ENCODE data around the gene ZNF844. TPM values are rescaled to one million over a fixed set of nuclear protein-coding genes. Genes with fewer than 3 reads are reported as not detected.
"Not testable (repeated sequence)": the region's sequence is repeated elsewhere in the genome, so short reads cannot be mapped to it uniquely, and the experiment has no call there.

Gene ZNF844
- total and polyA plus RNA-seq, 3 donors from 2014 or later = 10.3 to 18.0 (median 15.7) TPM

GRCh38 chr19:12092956-12093355 lies 28.4 kb downstream of the ZNF844 start:
- peak overlapping the region; percentile 55 to 78 for H3K4me3 ChIP-seq
- no peaks in the 10 kb centered on the region for H3K36me3 ChIP-seq (ENCODE audit: low read depth, missing control alignments)
- 27 to 30% methylated on average over 10 of the region's 10 CpGs for WGBS, 2 donors
- H3K27ac ChIP-seq = peak overlapping the region in 1 of 2 donors; percentile 84
- no peak for TF ChIP-seq POLR2A (IDR thresholded peaks at IDR 0.05)
- TF ChIP-seq CTCF (IDR thresholded peaks at IDR 0.05) = no peak
- no peak for DNase-seq
- intact Hi-C loops (cut with DNase I; ENCODE audit: low total_unique reads) = no loop called here
- no peaks in the 10 kb centered on the region for H3K4me1 ChIP-seq
- H3K27me3 ChIP-seq = no peaks in the 10 kb centered on the region
- H3K9me3 ChIP-seq = no peaks in the 10 kb centered on the region

- no peak for DNase-seq
- no peaks in the 10 kb centered on the region for H3K27me3 ChIP-seq
- intact Hi-C loops (cut with DNase I; ENCODE audit: low total_unique reads) = no loop called here
- H3K27ac ChIP-seq = no peak overlapping the region
- no peaks in the 10 kb centered on the region for H3K36me3 ChIP-seq (ENCODE audit: low read depth, missing control alignments)
- 92 to 98% methylated on average over 3 of the region's 3 CpGs for WGBS, 2 donors
- H3K4me1 ChIP-seq = no peaks in the 10 kb centered on the region
- no peak for TF ChIP-seq CTCF (IDR thresholded peaks at IDR 0.05)
- no peak overlapping the region for H3K4me3 ChIP-seq
- H3K9me3 ChIP-seq = no peaks in the 10 kb centered on the region
Measured at GRCh38 chr19:12093777-12094176, 29.2 kb downstream of the ZNF844 start.

GRCh38 chr19:12095111-12095790 lies 30.7 kb downstream of the ZNF844 start:
- Histone ChIP-seq H3K9me3 (no peaks in the 10 kb centered on the region), H3K27ac (no peak overlapping the region), H3K27me3 (no peaks in the 10 kb centered on the region), H3K4me3 (no peak overlapping the region), H3K4me1 (no peaks in the 10 kb centered on the region), H3K36me3 (ENCODE audit: low read depth, missing control alignments) (no peaks in the 10 kb centered on the region)
- intact Hi-C loops (cut with DNase I; ENCODE audit: low total_unique reads) = no loop called here
- no peak for DNase-seq
- TF ChIP-seq CTCF (IDR thresholded peaks at IDR 0.05) (no peak), POLR2A (IDR thresholded peaks at IDR 0.05) (no peak)
- 96% methylated on average over 4 of the region's 4 CpGs for WGBS, 2 donors

- Histone ChIP-seq H3K4me3 (no peak overlapping the region), H3K36me3 (ENCODE audit: low read depth, missing control alignments) (no peaks in the 10 kb centered on the region), H3K9me3 (no peaks in the 10 kb centered on the region), H3K27ac (no peak overlapping the region), H3K4me1 (no peaks in the 10 kb centered on the region), H3K27me3 (no peaks in the 10 kb centered on the region)
- TF ChIP-seq CTCF (IDR thresholded peaks at IDR 0.05) (no peak), POLR2A (IDR thresholded peaks at IDR 0.05) (no peak)
- 94 to 98% methylated on average over 9 of the region's 9 CpGs for WGBS, 2 donors
- DNase-seq = no peak
- intact Hi-C loops (cut with DNase I; ENCODE audit: low total_unique reads) = no loop called here
Measured at GRCh38 chr19:12098040-12098439, 33.5 kb downstream of the ZNF844 start.

GRCh38 chr19:12103909-12104308 lies 39.4 kb downstream of the ZNF844 start:
- DNase-seq; H3K4me3 ChIP-seq; H3K27ac ChIP-seq; H3K27me3 ChIP-seq; H3K36me3 ChIP-seq (ENCODE audit: low read depth, missing control alignments); intact Hi-C loops (cut with DNase I; ENCODE audit: low total_unique reads); H3K4me1 ChIP-seq; H3K9me3 ChIP-seq: not testable (repeated sequence)
- 88 to 96% methylated on average over 4 of the region's 4 CpGs for WGBS, 2 donors

Data from testis (tissue), 3 donors.